ENCODE data around the gene THADA.
"Not testable (repeated sequence)": the region's sequence is repeated elsewhere in the genome, so short reads cannot be mapped to it uniquely, and the experiment has no call there.

The THADA gene

GRCh38 chr2:43595603-43596412 lies at the start of gene THADA:
THADA (minus strand) TSS chr2:43596038; CDS start chr2:43592392, 3,646 bp downstream.
- peak; percentile 94 for DNase-seq

DNA sequence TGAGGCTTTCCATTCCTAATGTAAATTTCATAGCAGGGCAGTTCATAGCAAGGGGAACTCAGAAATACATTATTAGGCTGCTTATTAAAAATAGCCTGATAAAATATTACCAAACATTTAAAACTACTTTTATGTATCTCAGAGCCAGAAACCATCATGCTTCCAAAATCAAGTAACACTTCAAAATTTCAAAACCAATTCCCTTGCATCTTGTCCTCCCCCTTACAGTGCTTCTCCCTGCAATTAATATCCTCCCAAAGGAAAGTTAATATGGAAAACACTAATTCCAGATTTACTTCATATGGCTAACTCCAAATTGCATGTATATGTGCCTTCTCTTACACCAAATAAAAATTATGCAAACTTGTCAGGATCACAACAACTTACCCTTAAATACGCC lies 47.8 kb upstream of the THADA start:
- no peak for DNase-seq

DNA sequence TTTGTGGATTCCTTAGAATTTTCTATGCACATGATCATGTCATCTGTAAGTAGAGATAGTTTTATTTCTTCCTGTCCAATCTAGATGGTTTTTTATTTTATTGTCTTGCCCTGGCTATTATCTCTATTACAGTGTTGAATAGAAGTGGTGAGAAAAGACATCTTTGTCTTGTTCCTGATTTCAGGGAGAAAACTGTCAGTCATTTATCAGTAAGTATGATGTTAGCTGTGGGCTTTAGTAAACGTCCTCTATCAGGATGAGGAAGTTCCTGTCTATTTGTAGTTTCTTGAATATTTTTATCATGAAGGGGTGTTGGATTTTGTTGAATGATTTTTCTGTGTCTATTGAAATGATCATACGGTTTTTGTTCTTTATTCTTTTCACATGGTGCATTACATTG lies 46.5 kb upstream of the THADA start:
- DNase-seq: no peak

DNA sequence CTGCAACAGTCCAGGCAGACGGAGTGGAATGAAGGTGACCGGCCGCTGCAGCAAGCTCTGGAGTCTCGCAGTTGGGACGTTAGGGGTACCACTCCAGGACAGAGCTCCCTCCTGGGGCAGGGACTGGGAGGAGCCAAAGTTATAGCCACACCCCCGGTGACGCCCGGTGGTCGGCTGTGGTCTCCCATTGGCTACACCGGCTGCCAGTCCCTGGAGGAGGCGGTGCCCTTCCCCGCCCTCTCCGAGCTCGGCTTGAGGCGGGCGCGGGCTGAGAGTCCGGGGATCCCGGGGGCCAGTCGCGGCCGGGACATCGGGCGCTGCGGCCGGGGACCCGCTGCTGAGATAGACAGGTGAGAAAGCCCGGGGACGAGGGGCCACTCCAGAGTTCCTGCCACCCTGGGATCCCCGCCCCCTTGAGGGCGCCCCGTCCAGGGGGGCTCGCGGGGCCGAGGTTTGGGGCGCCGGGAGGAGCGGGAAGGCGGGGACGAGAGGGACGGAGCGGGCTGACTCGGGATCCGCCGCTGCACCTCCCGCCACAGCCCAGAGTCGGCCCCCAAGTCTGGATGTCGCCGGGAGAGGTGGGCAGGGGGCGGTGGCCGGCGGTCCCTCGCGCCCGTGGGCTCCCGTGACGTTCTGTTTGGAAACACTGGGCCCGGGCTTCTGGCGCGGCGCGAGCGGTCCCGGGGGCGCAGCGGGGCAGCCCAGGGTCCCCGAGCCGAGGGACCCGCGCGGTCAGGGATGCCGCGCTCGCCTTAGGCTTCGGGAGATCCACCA lies 41.4 kb upstream of the THADA start, which contains the start of gene PLEKHH2:
TSS of gene PLEKHH2 (plus strand) at position 231 of the 774 bp plus-strand sequence. CDS start 7,414 bp downstream, outside the sequence.
- peak; percentile 91 for DNase-seq

GRCh38 chr2:43636621-43637020 lies 40.8 kb upstream of the THADA start:
- no peak for DNase-seq

GRCh38 chr2:43636153-43636552 lies 40.3 kb upstream of the THADA start:
- DNase-seq: not testable (repeated sequence)

DNA sequence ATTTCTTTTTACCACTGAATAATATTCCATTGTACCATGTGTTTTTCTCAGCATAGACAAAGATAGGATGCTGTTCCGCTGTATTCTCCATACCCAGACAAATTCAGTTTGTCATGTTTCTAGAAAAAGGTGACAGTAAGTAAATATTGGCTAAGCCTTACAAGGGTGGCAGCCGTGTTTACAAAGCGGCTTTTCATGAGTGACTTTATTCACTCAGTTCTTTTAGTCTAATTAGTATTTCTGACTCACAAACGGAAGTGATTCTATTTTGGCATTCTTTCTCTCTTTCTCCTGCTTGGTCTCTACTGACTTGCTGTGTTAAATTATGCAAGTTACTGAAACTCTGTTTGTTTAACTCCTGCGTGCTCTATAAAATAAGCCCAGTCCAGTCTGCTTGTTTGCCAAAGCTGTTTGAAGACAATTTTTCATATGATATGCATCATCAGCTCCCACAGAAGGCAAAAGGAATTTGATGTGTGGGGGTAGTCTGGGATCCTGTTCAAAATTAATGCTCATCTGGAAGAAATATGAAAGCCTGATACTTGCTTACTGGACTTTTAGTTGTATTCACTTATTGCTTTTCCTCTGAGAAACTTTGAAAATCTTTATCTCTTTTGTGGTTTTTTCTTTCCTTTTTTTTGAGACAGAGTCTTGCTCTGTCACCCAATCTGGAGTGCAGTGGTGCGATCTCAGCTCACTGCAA lies 38.9 kb upstream of the THADA start:
- DNase-seq: peak; percentile 88

DNA sequence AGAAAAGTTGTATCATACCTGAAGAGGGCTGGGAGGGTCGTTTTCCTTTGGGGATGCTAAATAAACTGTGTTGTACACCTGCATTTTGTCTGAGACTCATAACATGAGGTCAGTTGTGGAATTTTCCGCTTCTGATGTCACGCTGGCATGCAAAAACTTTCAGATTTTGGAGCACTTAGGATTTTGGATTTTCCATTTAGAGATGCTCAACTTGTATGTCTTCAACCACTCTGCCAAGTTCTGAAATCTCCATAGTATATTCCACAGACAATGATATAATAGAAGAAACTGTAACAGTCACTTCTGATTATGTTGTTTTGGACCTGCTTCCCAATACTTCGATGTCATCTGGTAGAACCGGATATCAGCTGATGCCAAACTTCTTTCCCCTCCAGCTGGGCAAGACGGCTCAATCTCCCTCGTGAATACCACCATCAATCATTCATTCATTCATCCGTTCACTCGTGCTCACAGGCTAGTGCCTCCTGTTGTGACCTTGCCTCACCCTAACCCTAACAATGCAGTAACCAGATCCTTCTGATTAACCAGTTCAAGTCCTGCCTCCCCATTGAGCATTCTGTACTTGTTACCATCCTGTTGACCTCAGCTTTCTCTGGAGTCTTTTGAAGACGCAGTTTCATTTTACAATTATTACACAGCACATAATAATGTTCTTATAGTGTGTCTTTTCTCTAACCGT lies 35.9 kb upstream of the THADA start:
- no peak for DNase-seq

GRCh38 chr2:43622931-43623451 lies 27.2 kb upstream of the THADA start:
- no peak for DNase-seq

DNA sequence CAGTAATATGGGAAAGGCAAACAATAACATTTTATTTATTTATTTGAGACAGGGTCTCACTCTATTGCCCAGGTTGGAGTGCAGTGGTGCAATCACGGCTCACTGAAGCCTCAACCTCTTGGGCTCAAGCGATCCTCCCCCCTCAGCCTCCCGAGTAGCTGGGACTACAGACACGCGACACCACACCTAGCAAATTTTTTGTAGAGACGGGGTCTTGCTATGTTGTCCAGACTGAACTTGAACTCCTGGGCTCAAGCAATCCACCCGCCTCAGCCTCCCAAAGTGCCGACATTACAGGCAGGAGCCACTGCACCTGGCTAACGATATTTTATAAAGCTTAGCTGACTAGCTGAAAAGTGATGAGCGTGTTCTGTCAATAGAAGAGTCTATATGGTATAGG lies 23.7 kb upstream of the THADA start:
- DNase-seq: no peak

GRCh38 chr2:43616967-43617680 lies 21.3 kb upstream of the THADA start:
- no peak for DNase-seq

- no peak for DNase-seq
Measured at GRCh38 chr2:43612944-43613343, 17.1 kb upstream of the THADA start.

DNA sequence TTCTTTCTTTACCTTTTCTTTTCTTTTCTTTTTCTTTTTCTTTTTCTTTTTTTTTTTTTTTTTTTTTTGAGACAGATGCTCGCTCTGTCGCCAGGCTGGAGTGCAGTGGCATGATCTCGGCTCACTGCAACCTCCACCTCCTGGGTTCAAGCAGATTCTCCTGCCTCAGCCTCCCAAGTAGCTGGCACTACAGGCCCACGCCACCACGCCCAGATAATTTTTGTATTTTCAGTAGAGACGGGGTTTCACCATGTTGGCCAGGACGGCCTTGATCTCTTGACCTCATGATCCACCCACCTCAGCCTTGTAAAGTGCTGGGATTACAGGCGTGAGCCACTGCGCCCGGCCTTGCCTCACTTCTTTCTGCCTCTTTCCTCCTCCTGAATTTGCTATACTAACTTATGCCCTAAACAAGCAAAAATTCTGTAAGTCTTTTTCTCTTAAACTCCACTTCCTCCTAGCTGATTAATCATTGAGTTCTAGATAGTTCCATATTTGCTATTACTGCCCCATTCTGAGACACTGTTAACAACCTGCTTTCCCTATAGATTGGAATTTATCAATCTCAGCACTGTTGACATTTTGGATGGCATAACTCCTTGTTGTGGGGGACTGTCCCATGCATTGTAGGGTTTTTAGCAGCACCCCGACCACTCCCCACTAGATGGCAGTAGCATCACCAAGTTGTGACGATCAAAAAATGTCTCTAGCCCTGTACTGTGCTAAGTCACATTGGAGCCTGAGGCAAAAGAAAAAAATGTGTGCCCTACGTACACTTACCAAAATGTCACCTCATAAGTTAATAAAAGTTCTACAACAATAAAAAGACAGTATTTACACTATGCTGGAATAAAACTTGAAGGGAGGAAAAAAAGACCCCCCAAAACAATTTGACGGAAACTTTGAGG lies 16.4 kb upstream of the THADA start:
- DNase-seq: peak; percentile 73

GRCh38 chr2:43610361-43610760 lies 14.5 kb upstream of the THADA start:
- DNase-seq: no peak

DNA sequence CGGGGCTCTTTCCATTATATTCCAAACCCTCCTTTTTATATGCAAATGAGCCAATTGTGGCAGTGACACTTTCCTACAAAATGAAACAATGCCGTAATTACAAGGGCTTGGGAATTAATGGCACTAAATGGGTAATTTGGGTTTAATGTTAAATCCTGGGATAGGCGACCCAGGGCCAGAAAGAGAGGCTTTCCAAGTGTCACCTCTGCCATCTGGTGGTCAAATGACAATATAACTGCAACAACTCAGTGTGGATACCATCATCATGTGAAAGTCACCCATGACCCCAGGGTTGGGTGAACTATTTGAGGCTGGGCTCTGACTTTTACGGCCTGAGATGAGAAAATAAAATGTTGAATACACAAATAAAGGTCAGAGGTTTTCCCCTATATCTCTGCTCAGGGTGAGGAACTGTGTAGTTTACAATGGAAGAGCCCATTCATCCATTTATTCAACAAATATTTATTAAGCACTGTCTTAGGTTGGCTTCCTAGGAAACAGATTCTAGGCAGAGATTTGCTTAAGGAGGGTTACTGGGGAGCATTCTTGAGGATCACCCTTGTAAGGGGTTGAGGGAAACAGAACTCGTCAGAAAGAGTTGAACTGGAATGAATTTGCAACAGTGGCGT lies 13.6 kb upstream of the THADA start:
- DNase-seq: peak; percentile 23

- no peak for DNase-seq
Measured at GRCh38 chr2:43605851-43606250, 10.0 kb upstream of the THADA start.

DNA sequence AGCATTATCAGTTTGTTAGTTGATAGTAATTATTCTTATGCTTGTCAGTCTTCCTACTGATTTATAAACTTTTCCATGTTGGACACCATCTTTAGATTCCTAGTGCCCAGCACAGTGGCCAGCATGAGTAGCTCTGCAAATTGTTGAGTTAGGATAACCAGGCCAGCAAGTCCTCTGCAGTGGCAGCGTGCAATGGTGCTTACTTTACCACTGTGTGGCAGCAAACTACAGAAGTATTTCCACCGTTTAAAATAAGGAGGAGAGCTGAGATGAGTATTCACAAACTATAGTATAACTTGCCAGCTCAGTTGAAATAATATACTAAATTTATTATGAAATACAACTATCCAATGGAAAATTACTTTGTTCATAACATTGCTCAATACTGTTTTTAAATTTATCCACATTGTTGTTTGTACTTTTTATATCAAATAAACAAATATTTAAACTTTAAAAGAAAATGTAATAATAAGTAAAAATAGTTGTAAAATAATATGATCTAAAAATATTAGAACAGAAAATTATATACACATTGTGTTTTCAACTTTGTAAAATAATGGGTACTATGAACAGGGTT lies 9.3 kb upstream of the THADA start:
- peak; percentile 58 for DNase-seq

GRCh38 chr2:43604674-43605073 lies 8.8 kb upstream of the THADA start:
- no peak for DNase-seq

- not testable (repeated sequence) for DNase-seq
Measured at GRCh38 chr2:43600596-43600995, 4.8 kb upstream of the THADA start.

DNA sequence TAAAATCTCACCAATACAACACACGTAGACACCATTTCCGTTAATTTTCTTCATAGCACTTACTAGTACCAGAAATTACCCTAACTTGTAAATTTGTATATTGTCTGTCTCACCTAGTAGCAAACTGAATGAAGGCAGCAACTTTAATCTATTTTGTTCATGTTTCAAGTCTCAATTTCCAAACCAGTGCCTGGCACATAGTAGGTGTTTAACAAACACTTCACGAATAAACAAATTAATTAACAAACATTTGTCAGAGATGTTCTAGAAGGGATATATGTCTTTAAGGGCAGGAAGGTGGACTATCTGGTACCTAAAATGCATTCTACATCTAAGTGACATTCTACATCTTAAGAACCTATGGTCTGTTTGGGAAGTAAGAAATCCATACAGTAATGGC lies 963 bp downstream of the THADA start:
- DNase-seq: no peak

All from kidney glomerular epithelial cell (primary cell).